HUES48 (cell line): ENCODE measurements around the gene UXS1.

ENCODE experiments used
- H3K27ac ChIP-seq: one replicate; pipeline ENCODE4 v1.7.0; 2013; ENCODE audit warnings: low read depth, low read length, inconsistent platforms
- H3K27me3 ChIP-seq: 2 replicates; pipeline ENCODE4 v1.6.1; 2013; ENCODE audit warnings: mild to moderate bottlenecking, low read length; ENCODE audit not compliant: control insufficient read depth, insufficient read depth
- H3K36me3 ChIP-seq: 2 replicates; pipeline ENCODE4 v1.6.1; 2013; ENCODE audit warnings: low read length; ENCODE audit not compliant: control insufficient read depth, insufficient read depth
- H3K4me1 ChIP-seq: 2 replicates; pipeline ENCODE4 v1.6.1; 2013; ENCODE audit warnings: mild to moderate bottlenecking, low read length; ENCODE audit not compliant: control insufficient read depth, insufficient read depth
- H3K4me3 ChIP-seq: 2 replicates; pipeline ENCODE4 v1.5.1; 2013; ENCODE audit warnings: mild to moderate bottlenecking, low read depth, low read length
- H3K9ac ChIP-seq: 2 replicates; pipeline ENCODE4 v1.6.1; 2013; ENCODE audit warnings: mild to moderate bottlenecking, low read depth, low read length, moderate library complexity
- H3K9me3 ChIP-seq: 2 replicates; pipeline ENCODE4 v1.6.1; 2013; ENCODE audit warnings: low read length; ENCODE audit not compliant: control insufficient read depth, insufficient read depth

UXS1 gene

DNA sequence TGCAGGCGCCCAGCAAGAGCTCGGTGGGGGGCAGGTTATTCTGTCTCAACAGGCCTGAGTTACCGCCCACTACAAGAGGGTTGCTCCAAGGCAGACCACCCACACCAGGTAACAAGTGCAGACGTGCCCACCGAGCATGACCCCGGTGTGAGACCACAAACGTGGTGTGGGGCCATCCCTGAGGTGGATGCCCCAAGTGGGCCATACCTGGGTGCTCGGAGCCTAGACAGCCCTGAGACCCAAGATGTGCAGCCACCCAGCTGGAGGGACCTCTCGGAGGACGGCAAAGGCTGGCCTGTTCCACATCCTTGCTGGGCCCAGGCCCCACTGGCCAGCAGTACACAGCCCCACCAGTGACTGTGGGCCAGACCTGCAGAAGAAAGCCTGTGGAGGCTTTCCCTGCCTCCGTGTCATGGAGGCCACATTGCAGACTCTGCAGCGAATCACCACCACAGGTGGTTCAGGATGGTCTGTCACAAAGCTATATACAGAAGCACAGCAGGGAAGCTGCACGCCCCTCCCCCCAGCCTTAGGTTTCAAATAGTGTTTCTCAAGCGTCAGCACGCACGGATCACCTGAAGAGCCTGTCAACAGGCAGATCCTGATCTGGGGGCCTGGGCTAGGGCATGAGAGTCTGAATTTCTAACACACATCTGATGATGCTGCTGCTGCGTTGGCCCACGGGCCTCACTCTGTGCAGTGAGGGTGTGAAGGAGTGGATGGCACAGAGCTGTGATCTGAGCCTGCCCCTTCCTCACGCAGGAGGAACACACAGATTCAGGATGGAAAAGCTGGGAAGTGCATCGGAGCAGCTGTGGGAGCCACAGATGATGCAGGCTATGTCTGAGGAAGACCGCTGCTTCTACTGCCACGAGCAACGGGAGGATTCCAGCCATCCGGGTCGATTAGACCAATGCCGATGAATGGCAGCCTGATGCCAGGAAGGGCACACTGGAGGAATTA lies 96.8 kb downstream of the UXS1 start:
- H3K9me3 ChIP-seq: no peaks in the 10 kb centered on the region
- peaks cover 86% of the 10 kb centered on the region for H3K36me3 ChIP-seq
- peaks cover 15% of the 10 kb centered on the region; the same call in 1 of the 2 replicates for H3K4me1 ChIP-seq
- H3K27me3 ChIP-seq: no peaks in the 10 kb centered on the region
- H3K4me3 ChIP-seq: no peak overlapping the region
- H3K27ac ChIP-seq: no peak overlapping the region
- H3K9ac ChIP-seq: no peak overlapping the region

- Histone ChIP-seq H3K9me3 (no peaks in the 10 kb centered on the region), H3K27ac (no peak overlapping the region), H3K36me3 (peaks cover 81% of the 10 kb centered on the region), H3K4me1 (peaks cover 15% of the 10 kb centered on the region; the same call in 1 of the 2 replicates), H3K4me3 (no peak overlapping the region), H3K27me3 (no peaks in the 10 kb centered on the region), H3K9ac (no peak overlapping the region)
These were observed 97.6 kb downstream of the UXS1 start for GRCh38 chr2:106096299-106097037.

- Histone ChIP-seq H3K9ac (no peak overlapping the region), H3K36me3 (peaks cover 73% of the 10 kb centered on the region), H3K9me3 (no peaks in the 10 kb centered on the region), H3K4me1 (peaks cover 15% of the 10 kb centered on the region; the same call in 1 of the 2 replicates), H3K27ac (no peak overlapping the region), H3K4me3 (no peak overlapping the region), H3K27me3 (no peaks in the 10 kb centered on the region)
These were observed 98.4 kb downstream of the UXS1 start for GRCh38 chr2:106095478-106096298.

GRCh38 chr2:106094131-106094841 lies 99.8 kb downstream of the UXS1 start:
- H3K36me3 ChIP-seq: peaks cover 61% of the 10 kb centered on the region
- no peak overlapping the region for H3K27ac ChIP-seq
- H3K27me3 ChIP-seq: no peaks in the 10 kb centered on the region
- H3K9ac ChIP-seq: no peak overlapping the region
- H3K4me1 ChIP-seq: peaks cover 15% of the 10 kb centered on the region; the same call in 1 of the 2 replicates
- H3K4me3 ChIP-seq: no peak overlapping the region
- no peaks in the 10 kb centered on the region for H3K9me3 ChIP-seq

DNA sequence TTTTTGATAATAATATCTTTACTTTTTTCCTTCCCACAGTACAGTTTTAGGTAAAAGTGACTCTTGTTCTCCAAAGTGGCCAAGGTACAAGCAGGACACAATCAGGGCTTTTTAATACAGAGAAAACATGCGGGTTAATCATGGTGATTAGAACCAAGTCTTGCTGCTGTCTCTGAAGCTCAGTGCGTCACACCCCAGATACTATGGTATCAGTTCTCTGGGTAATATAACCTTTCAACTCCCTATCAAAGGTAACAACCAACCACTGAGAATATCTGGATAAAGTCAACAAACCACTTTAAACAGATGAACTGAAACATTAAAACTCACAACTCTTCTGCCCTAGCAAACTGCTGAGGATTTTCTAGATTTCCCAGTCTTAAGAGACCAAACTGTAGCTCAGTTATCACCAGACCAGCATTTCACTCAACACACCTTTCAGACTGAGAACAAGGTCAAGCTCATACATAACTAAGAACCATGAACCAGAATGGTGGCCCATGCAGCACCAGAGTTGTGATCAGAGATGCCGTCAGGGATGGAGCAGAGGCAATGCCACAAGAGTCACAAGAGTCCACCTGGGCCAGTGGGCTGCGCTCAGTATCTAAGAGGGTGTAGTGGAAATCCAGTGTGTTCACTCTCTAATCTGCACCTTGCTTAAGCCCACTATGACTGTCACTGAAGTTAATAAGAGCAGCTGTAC lies 103.0 kb downstream of the UXS1 start:
- Histone ChIP-seq H3K4me3 (no peak overlapping the region), H3K9ac (no peak overlapping the region), H3K9me3 (no peaks in the 10 kb centered on the region), H3K4me1 (no peaks in the 10 kb centered on the region), H3K27me3 (no peaks in the 10 kb centered on the region), H3K27ac (no peak overlapping the region), H3K36me3 (peaks cover 30% of the 10 kb centered on the region)

- H3K4me1 ChIP-seq: no peaks in the 10 kb centered on the region
- H3K36me3 ChIP-seq: peaks cover 20% of the 10 kb centered on the region
- H3K4me3 ChIP-seq: no peak overlapping the region
- no peak overlapping the region for H3K9ac ChIP-seq
- no peak overlapping the region for H3K27ac ChIP-seq
- no peaks in the 10 kb centered on the region for H3K27me3 ChIP-seq
- H3K9me3 ChIP-seq: no peaks in the 10 kb centered on the region
These were observed 104.5 kb downstream of the UXS1 start for GRCh38 chr2:106089611-106090010.

GRCh38 chr2:106085181-106085940 lies 108.7 kb downstream of the UXS1 start:
- H3K27me3 ChIP-seq: no peaks in the 10 kb centered on the region
- no peak overlapping the region for H3K27ac ChIP-seq
- H3K4me1 ChIP-seq: 0 out of 2 replicates have a peak, but pooled peaks cover 2% of the 10 kb centered on the region
- no peak overlapping the region for H3K4me3 ChIP-seq
- no peaks in the 10 kb centered on the region for H3K36me3 ChIP-seq
- H3K9ac ChIP-seq: no peak overlapping the region
- no peaks in the 10 kb centered on the region for H3K9me3 ChIP-seq

- Histone ChIP-seq H3K4me1 (peaks cover 10% of the 10 kb centered on the region), H3K27ac (no peak overlapping the region), H3K9me3 (no peaks in the 10 kb centered on the region), H3K27me3 (no peaks in the 10 kb centered on the region), H3K36me3 (no peaks in the 10 kb centered on the region), H3K4me3 (no peak overlapping the region), H3K9ac (no peak overlapping the region)
These were observed 113.1 kb downstream of the UXS1 start for GRCh38 chr2:106080959-106081358.

DNA sequence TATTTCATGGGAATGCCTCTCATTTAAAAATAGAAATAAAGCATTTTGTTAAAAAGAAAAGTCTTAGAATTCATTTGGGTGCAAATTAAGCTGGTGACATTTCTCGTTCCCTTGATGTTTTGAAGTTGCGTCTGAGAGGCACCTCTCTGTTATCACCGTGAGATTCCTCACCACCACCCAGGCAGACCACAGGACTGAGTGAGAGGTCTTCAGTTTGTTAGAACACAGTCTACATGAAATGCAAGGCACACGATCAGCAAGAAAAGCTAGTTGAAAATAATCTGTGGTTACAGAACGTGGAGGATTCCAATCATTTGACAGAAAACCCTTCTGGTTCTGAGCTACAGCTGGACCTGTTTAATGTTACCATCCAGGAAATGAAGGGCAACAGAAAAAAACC lies 116.0 kb downstream of the UXS1 start:
- H3K9ac ChIP-seq: no peak overlapping the region
- no peaks in the 10 kb centered on the region for H3K9me3 ChIP-seq
- H3K4me1 ChIP-seq: peaks cover 8% of the 10 kb centered on the region
- no peaks in the 10 kb centered on the region for H3K27me3 ChIP-seq
- no peak overlapping the region for H3K27ac ChIP-seq
- no peaks in the 10 kb centered on the region for H3K36me3 ChIP-seq
- no peak overlapping the region for H3K4me3 ChIP-seq
